Parathyroid adenoma (tissue), 2 donors: ENCODE measurements around the gene NEO1.

Experiments
- H2AFZ ChIP-seq: fragments of 300-600 bp; sonication (generic); one replicate; pipeline ENCODE4 v1.7.0; 2017; ENCODE audit warnings: antibody characterized with exemption, mild to moderate bottlenecking
- H3K27ac ChIP-seq: fragments of 300-600 bp; sonication (generic); one replicate; pipeline ENCODE4 v1.7.0; 2017
- H3K27me3 ChIP-seq: fragments of 300-600 bp; sonication (generic); one replicate; pipeline ENCODE4 v1.7.0; 2017; ENCODE audit warnings: low read length; ENCODE audit not compliant: control insufficient read depth, insufficient read depth
- H3K36me3 ChIP-seq: fragments of 300-600 bp; sonication (generic); one replicate; pipeline ENCODE4 v1.7.0; 2017; ENCODE audit warnings: low read length; ENCODE audit not compliant: control insufficient read depth, insufficient read depth
- H3K4me1 ChIP-seq: fragments of 300-600 bp; sonication (generic); one replicate; pipeline ENCODE4 v1.7.0; 2017; ENCODE audit warnings: control low read depth
- H3K4me2 ChIP-seq: fragments of 300-600 bp; sonication (generic); one replicate; pipeline ENCODE4 v1.7.0; 2017; ENCODE audit warnings: low read length
- H3K4me3 ChIP-seq: fragments of 300-600 bp; sonication (generic); one replicate; pipeline ENCODE4 v1.7.0; 2017; ENCODE audit warnings: low read depth, low read length
- H3K79me2 ChIP-seq: fragments of 300-600 bp; sonication (generic); one replicate; pipeline ENCODE4 v1.7.0; 2017; ENCODE audit warnings: control low read depth
- H3K9ac ChIP-seq: fragments of 300-600 bp; sonication (generic); one replicate; pipeline ENCODE4 v1.7.0; 2017; ENCODE audit warnings: mild to moderate bottlenecking
- H3K9me3 ChIP-seq: fragments of 300-600 bp; sonication (generic); one replicate; pipeline ENCODE4 v1.7.0; 2017; ENCODE audit warnings: low read length; ENCODE audit not compliant: control insufficient read depth
- TF ChIP-seq, protein P1 (sequence below): fragments of 300-600 bp; sonication (generic); IDR thresholded peaks from one replicate; pipeline ENCODE4 v1.7.0; 2017; ENCODE audit warnings: antibody characterized with exemption, mild to moderate bottlenecking
- donor health status: primary hyperparathyroidism.

The NEO1 gene

GRCh38 chr15:73353734-73354133 is 301.5 kb downstream of the NEO1 start:
- H3K4me2 ChIP-seq = no peak overlapping the region
- H3K27me3 ChIP-seq = no peaks in the 10 kb centered on the region
- no peak overlapping the region for H3K9ac ChIP-seq

DNA sequence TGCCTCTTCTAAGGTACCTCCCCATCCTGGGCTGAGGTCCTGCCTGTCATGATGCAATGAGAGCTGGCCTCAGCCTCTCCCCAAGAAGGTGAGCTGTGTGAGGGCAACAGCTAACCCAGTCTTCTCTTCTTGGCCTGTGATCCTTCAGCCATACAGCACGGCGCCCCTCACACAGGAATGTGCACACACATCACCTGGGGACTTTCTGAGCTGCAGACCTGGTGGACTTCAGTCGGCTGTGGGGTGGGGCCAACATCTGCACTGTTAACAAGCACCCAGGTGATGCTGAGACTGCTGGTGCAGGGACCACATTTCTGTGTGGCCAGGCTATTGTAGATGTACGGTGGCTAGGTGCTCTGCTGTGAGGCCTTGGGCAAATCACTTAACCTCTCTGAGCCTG is 302.0 kb downstream of the NEO1 start:
- H2AFZ ChIP-seq = no peak overlapping the region
- no peak overlapping the region for H3K9ac ChIP-seq
- H3K27ac ChIP-seq = no peak overlapping the region
- TF ChIP-seq, protein P1, sequence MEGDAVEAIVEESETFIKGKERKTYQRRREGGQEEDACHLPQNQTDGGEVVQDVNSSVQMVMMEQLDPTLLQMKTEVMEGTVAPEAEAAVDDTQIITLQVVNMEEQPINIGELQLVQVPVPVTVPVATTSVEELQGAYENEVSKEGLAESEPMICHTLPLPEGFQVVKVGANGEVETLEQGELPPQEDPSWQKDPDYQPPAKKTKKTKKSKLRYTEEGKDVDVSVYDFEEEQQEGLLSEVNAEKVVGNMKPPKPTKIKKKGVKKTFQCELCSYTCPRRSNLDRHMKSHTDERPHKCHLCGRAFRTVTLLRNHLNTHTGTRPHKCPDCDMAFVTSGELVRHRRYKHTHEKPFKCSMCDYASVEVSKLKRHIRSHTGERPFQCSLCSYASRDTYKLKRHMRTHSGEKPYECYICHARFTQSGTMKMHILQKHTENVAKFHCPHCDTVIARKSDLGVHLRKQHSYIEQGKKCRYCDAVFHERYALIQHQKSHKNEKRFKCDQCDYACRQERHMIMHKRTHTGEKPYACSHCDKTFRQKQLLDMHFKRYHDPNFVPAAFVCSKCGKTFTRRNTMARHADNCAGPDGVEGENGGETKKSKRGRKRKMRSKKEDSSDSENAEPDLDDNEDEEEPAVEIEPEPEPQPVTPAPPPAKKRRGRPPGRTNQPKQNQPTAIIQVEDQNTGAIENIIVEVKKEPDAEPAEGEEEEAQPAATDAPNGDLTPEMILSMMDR = no peak
- no peaks in the 10 kb centered on the region for H3K4me1 ChIP-seq
- no peak overlapping the region for H3K4me2 ChIP-seq
- H3K36me3 ChIP-seq = no peaks in the 10 kb centered on the region
- no peaks in the 10 kb centered on the region for H3K27me3 ChIP-seq
- no peak overlapping the region for H3K4me3 ChIP-seq
- H3K79me2 ChIP-seq = no peaks in the 10 kb centered on the region
- no peaks in the 10 kb centered on the region for H3K9me3 ChIP-seq

More at GRCh38 chr15:73353734-73354133, 301.5 kb downstream of the NEO1 start:
- no peak overlapping the region for H3K27ac ChIP-seq
- H3K36me3 ChIP-seq = no peaks in the 10 kb centered on the region
- no peak overlapping the region for H3K4me3 ChIP-seq
- H3K4me1 ChIP-seq = no peaks in the 10 kb centered on the region
- H2AFZ ChIP-seq = no peak overlapping the region
- TF ChIP-seq, protein P1 = no peak
- H3K79me2 ChIP-seq = no peaks in the 10 kb centered on the region
- H3K9me3 ChIP-seq = no peaks in the 10 kb centered on the region
